Measurements from ENCODE around the gene RING1.

RING1 gene

DNA sequence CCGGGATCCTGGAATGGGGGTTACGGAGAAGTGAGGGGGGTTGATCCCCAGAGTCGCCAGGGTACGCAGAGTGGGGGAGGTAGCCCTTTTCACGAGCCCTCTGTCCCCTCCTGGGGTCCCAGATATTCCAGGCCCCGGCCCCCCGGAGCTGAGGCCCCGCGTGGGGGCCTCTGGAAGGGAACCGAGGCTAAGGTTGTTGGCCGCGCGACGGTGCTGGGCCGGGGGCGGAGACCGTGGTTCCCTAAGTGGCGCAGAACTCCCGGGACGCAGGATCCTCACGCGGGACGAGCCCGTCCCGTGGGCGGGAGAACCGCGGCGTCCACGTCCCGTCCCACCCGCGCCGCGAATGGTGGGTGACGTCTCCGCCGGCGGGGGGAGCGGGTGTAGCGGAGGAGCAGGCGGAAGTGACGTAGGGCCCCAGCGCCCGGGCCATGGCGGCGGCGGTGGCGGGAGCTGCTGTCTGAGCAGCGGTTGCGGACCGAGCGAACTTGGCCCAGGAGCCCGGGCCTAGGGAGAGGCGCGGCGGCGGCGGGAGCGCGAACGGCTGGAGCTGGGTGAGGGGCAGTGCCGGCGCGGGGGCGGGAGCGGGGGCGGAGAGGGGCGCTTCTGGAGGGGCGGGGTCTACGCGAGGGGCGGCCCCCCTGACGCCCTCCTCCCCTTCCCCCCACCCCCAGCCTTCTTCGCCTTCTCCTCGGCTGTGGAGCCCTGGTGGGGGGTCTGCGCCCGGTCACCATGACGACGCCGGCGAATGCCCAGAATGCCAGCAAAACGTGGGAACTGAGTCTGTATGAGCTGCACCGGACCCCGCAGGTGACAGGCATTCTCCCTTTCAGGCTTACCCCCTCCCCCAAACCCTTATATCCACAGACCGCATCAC, at the start of gene RING1:
Gene RING1 (plus strand): TSS at position 410 of the 877 bp plus-strand sequence. CDS start 323 bp downstream, at position 733.
- peak; percentile 64 for DNase-seq

DNA sequence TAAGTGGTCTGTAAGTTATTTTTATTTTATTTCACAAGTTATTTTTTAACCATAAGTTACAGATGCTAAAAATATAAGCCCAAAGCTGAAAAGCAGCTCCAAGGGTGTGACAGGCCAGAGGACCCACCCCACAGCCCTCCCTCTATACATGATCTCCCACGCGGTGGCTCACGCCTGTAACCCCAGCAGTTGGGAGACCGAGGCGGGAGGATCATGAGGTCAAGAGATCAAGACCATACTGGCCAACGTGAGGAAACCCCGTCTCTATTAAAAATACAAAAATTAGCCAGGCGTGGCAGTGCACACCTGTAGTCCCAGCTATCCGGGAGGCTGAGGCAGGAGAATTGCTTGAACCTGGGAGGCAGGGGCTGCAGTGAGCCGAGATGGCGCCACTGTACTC, 48.2 kb upstream of the RING1 start:
- DNase-seq, result no peak

DNA sequence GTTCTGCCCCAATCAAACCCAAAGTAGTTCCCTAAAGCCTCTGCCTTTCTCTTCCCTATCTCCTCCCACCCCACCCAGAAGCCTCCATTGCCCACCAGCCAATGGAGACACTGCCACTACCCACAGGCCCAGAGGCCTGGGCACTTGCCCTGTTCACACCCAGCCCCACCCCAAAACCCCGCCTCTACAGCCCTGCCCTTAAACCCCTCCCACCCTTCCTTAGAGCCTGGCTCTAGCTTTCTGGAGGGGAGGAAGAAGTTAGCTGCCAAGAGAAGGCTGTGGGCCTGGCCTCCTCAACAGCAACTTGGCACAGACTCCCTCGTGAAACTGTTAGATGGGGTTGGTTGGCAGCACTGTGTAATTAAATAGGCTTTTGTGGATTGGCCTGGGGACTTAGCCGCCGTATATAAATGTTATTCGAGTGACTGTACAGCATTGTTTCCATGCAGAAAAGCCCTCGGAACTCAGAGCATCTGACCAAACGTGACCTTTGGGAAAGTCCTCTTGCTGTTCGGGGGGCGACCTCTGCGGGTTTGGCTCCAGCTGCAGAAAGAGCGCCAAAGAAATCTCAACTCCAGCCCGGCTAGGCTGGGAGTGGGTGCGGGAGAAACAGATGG, 47.5 kb upstream of the RING1 start:
- no peak for DNase-seq

DNA sequence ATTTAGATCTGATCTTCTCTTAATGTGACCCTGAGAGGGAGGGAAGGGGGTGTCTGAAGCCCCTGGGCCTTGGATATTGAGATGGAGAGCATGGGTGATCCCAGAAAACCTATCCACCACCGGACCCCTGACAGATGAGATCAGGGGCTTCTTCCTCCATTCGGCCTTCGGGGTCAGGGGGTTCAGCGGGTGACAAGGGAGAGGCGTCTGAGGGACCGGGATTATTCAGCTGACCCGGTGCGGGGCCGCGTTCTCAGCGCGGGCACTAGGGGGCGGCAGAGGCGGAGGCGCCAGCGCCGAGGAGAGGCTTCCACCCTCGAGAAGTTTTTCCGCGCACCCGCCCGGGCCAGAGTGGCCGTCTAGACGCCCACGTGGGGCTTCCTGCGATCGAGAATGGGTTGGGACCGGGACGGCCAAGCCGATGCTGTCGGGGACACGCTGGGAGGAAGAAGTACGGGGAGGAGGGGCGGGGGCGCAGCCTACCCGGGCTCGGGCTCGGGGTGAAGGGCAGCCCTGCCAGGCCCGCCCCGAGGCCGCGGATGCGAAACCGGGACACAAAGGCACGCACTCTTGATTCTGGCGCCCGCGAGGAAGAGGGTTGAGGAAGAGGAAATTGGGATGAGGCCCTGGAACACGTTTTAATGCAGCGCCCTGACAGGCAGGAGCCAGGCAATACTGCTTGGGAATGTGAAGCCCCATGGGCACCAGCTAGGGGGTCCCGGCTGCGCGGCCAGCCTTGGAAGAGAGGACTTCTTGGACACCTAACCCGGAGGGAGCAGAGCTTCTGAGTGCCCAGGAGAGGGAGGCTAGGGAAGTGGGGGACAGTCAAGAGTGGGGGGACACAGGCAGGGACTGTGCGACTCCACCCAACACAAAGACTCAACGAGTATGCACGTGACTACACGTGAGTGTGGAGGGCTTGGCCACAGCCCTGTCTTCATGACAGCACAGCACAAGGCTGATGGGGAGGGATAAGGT, 46.7 kb upstream of the RING1 start:
- peak; percentile 44 for DNase-seq

DNA sequence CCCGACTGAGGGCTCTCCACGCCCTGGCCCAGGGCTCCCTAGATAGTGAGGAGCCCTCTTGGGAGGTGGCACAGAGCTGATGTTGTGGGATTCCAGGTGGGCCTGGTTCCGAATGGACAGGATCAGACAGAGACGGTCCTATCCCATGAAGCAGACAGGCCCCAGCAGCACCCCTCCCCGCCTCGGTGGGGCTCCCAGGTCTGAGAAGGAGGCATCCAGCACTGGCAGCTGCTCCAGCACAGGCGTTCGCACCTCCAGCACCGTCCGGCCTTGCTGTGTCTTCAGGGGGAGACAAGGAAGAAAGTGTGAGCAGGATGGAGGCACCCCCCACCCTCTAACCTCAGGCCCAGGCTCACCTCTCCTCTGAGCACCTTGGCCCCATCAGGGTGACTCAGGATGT, 44.8 kb upstream of the RING1 start:
- DNase-seq, result no peak

DNA sequence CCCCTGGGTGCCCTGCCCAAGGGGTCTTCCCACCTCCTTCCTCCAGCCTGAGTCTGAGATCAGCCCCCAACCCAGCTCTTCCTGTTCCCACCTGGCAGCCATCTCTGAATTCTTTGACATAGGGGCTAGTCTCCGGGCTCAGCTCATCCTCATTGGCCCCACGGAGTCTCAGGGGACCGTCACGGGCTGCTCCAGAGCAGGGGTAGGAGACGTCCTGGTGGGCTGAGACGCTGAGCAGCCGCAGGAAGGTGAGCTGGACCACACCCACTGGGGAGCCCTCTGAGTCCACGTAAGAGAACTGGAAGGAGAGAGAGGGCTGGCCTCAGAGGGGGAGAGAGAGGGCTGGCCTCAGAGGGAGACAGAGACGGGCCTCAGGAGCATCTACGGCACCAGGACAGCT, 44.1 kb upstream of the RING1 start:
- no peak for DNase-seq

DNA sequence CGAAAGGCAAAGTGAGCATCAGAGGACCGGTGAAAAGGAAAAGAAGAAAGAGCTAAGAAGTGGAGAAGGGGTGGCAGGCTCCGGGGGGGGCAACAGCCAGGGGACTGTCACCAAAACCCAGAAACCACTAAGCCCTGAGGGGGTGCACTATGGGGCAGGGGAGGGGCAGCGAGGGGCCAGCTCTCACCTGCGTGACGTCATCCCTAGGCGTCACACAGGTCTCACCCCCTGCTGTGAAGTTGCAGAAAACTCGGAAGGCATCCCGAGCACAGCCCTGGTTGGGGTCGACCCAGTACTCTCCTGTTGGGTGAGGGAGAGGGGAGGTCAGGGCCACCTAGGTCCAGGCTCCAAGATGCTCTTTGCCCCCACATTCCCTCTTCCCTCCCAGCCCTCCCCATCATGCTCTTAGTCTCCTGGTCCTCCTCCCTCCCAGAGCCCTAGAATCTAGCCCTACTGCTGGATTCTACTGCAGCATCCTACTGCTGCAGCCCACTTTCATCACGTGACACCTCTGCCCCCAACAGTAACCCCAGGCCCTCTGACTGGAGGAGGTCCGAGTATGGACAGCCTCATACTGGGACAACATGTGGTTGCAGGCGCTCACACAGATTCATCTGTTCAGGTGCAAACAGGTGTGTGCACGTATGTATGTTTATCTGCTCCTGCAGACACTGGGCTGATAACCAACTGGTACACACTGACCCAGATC, 43.5 kb upstream of the RING1 start:
- DNase-seq, result no peak

DNA sequence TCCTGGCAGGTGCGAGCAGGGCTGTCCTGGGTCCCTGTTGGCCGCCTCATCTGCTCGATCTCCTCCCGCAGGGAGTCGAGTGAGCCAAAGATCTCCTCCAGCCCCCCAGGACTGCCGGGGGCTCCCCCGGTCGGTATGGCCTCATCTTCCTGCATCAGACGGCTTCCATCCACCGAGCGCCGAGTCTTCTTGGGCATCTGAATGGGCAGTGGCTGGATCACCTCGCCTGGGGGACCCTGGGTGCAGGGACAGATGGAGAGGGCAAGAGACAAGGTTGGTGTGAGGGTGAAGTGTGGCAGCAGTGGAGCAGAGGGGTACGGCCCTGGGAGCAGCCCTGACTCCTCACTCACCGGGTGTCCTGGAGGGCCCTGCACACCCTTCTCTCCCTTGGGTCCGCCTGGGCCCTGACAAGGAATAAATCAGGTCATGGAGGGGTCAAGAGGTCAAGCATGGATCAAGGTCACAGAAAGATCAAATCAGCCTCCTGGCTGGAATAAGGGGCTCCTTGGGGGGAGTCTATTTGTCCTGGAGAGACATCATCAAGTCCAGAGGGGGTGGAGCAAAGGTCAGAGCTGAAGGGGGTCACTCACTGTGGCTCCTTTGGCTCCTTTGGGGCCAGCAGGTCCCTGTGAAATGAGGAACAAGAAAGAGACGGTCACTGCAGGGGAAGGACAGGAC, 42.6 kb upstream of the RING1 start:
- no peak for DNase-seq

DNA sequence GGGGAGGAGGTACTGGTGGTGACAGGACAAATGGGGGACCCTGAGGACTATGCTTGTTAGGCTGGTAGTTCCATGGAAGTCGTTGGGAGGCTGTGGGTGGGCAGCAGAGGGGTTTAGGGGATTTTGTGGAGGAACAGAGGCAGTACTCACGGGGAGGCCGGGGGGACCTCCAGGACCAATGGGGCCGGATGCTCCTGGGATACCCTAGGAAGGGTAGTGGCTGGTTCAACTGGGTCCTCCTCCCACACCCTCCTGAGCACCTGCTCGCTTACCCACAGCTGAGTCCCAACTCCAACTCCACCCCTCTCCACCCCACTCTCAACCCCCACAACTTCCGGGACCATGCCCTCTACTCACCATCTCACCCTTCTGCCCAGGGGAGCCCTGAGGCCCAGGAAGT, 41.9 kb upstream of the RING1 start:
- DNase-seq, result no peak

DNA sequence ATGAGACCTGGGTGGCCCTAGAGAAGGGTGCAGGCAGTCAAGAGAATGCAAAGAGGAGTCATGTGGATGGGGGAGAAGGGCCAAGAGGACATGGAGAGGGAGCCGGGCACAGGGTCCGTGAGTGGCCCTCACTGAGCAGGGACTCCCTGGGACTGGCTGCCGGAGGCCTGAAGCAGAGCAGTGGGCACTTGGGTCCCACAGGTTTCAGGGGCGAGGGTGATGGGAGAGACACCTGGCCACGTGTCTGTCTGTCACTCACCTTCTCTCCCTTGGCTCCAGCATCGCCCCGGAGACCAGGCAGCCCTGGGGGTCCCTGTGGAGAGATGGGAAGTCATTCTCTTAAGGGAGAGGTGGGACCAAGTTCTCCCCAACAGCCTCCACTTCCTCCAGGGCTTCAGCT, 41.5 kb upstream of the RING1 start:
- no peak for DNase-seq

DNA sequence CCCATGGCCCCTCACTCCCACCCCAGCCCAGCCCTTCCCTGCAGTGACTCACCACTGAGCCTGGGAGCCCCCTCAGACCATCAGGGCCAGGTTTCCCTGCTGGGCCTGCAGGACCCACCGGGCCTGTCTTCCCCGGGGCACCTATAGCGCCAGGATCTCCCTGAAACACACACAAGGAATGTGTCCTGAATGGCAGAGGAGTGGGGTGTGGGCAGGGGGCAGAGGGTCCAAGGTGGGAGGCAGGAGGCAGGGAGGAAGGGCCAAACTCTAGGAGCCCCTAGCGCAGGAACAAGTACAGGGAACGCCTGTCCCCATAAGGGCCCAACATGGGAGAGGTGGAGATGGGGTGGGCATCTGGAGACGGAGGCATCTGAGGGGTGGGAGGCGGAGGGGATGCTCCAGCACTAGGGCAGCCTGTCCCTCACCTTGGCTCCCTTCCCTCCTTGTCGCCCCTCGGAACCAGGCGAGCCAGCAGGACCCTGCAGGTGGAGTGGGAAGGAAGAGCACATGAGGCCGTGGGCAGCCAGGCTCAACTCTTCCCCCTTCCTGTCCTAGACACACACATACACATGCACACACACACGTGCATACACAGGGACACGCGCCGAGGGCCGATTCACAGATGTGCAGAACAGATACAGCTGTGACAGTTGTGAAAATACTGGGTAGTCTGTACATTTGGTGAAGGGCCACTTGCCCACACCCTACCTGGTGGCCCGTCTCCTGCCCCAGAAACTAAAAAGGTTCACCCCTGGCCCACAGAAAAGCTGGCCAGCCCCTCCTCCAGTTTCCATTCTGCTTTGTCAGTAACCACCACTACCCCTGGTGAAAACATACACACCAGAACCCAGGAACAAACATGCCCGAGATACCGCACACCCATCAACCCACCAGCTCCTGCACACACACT, 40.7 kb upstream of the RING1 start:
- DNase-seq, result no peak

DNA sequence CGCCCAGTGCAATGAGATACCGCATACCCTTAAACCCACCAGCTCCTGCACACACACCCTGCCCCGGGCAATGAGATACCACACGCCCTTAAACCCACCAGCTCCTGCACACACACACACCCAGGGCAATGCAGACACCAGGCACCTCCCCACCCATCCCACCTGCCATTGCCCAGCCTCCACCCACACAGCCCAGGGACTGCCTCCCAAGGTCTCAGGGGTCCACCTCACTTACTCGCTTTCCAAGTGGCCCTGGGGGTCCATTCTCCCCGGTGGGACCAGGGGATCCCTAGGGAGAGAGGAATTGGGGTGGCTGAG, 40.1 kb upstream of the RING1 start:
- DNase-seq, result no peak

DNA sequence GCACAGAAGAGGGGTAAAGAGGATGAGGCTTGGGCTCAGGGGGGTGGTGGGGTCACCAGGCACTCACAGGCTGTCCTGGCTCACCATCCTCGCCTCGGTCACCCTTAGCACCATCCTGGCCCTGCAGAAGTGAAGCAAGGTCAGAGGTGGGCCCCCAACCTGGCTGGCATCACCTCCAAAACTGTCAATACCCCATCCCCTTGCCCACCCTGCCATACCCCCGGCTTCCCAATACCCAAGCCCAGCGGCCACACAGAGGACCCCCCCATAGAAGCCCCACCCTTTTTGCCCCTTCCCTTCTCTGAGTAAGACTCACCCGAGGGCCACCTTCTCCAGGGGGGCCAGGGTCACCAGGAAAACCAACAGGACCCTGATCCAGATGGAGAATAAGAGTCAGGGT, 39.7 kb upstream of the RING1 start:
- no peak for DNase-seq

DNA sequence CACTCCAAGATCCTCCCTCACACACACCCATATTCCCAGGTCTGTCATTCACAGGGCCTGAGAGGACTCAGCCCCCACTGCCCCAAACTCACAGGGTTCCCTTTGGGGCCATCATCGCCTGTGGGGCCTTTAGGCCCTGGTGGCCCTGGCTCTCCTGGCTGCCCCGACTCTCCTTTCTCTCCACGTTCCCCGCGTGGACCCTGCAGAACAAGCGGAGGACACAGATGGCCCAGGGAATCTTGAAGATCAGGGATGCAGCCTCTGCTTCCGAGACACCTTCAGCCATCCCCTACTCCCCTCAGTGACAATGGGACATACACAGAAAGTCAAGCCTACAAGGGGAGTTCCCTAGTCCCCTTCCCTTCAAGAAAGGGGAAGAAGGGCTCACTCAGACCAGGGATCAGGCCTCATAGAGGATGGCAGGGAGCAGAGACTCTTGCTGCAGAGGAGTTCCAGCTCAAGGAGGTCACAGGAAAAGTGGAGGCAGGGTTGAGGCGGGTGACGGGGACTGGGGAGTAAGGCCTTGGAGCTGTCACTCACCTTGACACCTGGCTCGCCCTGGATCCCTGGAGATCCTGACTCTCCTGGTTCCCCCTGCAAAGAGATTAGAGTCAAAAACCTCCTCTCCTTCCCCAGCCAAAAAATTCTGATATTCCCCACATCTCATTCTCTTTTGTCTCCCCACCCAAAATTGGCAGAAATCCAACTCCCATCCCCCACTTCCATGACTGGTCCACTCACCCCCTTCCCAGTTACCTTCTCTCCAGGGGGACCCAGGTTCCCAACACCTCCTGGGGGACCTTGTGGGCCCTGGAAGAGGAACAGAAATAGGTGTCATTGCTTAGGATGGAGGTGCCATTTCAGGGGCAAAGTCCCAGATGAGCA, 38.8 kb upstream of the RING1 start:
- no peak for DNase-seq

DNA sequence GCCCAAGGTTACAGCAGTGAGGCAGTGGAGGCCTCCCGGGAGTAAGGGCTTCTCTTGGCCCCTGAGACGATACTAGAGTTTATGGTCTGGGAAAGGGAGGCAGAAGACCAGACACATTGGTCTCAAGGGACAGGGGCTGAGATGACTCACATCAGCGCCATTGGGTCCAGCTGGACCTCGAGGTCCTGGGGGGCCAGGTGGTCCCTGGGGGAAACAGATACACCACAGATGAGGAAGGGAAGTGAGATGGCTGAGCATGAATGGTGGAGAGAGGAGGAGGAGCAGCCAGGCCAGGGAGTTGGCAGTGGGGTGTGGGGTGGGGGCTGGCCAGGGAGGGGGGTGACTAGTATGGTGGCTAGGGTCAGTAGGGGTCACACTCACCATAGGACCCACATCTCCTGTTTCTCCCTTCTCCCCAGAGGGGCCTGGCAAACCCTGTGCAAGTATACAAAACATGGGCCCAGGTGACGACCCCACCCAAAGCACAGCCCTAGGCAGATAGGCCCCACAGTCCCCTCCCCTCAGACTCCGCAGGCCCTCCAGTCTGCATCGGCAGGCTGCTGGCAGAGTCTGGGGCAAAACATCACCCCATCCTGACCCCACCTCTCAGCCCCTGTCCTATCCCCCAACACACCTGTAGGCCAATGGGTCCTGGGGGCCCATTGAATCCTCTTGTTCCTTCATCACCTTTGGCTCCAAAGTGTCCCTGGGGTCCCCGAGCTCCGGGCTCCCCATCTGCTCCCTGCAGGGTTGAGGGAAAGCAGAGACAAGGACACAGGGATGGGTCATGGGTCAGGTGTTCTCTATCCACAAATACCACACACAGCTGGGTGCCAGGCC, 37.9 kb upstream of the RING1 start:
- no peak for DNase-seq

DNA sequence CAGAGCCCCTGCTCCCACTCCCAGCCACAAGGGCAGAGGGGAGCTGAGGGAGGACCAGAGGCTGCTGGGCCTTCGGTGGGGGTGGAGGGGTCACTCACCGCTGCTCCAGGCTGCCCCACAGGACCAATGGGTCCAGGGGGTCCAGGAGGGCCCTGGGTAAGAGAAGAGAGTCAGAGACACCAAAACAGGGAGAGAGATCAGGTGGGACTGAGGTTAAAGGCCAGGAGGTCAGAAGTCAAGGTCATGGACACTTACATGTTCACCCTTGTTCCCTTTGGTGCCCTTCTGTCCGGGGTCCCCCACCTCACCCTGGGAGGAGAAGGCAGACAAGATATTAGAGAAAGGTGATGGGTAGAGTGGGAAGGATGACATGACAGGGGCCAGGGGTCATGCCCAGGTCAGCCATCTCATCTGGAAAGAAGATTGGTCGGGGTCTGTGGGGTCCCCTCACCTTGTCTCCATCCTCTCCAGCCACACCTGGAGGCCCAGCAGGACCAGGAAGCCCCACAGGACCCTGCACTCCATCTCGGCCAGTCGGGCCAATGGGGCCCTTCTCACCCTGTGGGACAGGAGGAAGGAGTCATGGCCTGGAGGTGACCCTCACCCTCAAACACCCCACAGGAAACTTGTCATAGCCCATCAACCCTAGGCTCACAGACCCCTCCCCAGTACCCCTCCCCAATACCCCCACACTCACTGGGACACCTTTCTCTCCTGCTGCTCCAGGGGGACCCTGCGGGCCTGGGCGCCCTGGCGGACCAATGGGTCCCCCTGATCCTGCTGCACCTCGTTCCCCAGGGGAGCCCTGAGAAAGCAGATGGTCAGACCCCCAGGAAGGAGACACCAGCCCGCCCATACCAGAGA, 37.1 kb upstream of the RING1 start:
- DNase-seq, result no peak

DNA sequence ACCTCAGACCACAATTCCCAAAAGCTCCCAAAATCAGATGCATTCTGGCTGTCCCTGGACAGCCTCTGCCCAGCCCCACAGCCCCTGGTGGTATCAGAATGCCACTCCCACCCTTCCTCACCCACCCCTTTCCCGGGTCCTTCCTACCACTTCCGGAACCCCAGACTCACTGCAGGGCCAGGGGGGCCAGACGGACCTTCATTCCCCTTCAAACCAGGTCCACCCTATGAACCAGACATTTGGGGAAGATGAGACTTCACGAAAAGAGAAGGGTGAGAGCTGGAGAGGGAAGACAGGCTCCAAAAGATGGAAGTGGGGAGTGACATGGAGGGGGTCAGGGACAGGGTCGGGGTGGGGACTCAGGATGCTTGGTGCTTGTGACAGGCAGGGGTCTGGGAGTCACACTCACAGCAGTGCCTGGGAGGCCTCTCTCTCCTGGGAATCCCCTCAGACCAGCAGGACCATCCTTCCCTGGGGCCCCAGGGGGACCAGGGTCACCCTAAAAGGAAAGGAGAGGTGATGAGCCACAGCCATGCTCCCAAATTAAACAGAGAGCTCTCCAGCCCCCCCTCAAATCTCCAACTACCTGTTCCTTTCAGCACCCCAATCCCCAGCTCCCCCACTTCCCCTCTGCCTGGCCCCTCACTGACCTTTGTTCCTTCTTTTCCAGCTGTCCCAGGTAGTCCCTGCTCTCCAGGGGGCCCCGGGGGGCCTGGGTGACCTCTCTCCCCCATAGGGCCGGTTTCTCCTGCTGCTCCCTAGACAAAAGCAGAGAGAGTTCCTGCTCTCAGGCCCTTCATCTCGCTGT, 36.2 kb upstream of the RING1 start:
- no peak for DNase-seq

Data from NCI-H1436 (cell line).